Hematopoietic multipotent progenitor cell treated with erythropoietin and hydrocortisone succinate and interleukin-3 and kit ligand, for 6 days (in vitro differentiated cells): ENCODE data around the gene MKLN1.
"Not testable (repeated sequence)": the region's sequence is repeated elsewhere in the genome, so short reads cannot be mapped to it uniquely, and the experiment has no call there.

Source experiments
- DNase-seq: peaks from one replicate; pipeline ENCODE4 v3.0.0-alpha.2; 2015

MKLN1 gene

DNA sequence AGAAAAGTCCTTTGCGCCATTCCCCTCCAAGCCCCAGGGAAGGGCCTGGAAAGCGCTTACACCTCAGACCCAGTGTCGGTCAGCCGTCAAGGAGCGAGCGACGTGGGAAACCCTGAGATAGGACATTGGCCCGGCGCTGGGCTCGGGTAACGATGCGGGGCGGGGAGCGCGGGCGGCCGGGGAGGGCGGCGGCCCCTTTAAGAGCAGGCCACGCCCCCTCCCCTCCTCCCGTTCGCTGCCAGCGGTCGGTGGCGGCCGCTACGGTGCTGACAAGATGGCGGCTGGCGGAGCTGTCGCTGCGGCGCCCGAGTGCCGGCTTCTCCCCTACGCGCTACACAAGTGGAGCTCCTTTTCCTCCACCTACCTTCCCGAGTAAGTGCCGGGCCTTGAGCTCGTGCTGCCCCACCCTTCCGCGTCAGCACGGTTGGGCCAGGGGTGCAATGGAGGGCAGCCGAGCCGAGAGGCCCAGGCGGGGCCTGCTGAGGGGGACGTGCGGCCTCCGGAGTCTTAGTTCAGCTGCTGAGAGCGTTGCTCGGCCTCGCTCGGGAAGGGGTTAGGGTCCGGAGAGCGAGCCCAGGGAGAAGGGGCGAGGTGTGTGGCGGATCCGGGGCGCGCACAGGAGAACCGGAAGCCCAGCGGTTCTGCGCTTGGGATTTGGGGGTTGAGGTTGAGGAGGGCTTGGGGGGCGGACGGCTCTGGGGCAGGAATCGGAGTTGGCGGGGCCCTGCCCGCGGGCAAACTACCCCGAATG lies at the start of gene MKLN1:
Gene MKLN1 (plus strand): TSS at position 251 of the 751 bp plus-strand sequence. CDS start 24 bp downstream, at position 275.
- peak; percentile 97 for DNase-seq

DNA sequence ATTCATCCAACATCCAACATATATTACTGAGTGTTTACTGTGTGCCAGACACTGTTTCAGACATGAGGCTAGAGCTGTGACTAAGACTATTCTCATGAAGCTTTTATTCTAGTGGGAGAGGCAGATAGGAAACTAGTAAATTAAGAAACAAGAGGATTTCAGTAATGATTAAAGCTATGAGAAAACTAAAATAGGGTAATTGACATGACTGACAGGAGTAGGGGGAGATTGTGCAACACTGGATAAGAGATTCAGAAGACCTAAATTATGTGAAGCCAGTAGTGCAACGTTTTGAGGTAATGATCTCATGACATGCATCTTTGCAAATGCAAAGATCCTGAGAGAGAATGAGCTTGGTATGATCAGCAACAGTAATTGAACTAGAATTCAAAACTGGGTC lies 48.6 kb upstream of the MKLN1 start:
- DNase-seq: no peak

DNA sequence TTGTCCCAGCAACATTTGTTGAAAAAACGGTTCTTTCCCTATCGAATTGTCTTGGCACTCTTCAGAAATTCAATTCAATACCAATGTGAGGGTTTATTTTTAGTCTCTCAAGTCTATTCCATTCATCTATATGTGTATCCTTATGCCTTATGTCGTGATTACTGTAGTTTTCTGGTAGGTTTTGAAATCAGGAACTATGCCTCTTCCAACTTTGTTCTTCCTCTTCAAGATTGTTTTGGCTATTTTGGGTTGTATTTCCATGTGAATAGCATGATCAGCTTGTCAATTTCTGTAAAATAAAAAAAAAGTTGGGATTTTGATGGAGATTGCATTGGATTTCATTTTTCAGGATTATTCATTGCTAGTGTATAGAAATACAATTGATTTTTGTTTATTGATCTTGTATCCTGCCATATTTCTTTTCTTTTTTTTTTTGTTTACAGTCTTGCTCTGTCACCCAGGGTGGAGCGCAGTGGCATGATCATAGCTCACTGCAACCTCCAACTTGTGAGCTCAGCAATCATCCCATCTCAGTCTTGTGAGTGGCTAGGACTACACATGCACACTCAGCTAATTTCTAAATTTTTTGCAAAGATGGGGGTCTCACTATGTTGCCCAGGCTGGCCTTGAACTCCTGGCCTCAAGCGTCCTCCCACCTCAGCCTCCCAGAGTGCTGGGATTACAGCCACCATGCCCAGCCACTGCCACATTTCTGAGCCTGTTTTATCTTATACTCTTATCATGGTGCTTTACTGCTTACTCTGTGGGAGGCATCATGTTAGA lies 46.2 kb upstream of the MKLN1 start:
- DNase-seq: no peak

DNA sequence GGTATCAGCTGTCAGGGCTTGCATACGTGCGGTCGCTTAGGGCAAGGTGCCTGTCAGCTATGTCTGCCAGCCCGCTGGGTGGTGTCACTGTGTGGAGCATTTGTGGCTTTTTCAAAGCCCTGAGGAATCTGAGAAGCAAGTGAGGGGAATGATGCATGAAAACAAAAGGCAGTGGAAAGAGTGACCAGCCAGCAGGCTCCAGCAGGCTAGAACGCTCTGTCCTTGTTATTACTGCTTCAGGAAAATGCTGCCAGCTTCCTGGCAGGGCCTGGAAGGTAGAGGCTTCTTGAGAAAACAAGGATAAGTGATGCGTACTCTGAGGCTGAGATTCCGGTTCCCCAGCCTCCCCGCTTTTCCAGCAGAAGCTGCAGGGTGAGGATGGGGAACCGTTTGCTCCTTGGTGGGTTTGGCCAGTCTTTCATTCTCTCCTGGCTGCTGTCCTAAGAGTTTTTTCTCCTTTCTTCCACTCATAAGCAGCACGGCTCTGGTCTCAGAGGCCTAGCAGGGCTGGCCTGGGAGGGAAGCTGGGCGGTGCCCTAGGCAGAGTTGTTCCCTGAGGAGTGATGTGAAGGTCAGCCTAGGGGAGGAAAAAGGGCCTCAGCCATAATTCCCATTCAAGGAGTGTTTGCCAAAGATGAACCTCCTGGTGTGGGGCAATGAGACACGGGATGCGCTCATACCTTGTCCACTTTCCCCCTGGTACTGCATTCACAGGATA lies 42.8 kb upstream of the MKLN1 start:
- DNase-seq: no peak

DNA sequence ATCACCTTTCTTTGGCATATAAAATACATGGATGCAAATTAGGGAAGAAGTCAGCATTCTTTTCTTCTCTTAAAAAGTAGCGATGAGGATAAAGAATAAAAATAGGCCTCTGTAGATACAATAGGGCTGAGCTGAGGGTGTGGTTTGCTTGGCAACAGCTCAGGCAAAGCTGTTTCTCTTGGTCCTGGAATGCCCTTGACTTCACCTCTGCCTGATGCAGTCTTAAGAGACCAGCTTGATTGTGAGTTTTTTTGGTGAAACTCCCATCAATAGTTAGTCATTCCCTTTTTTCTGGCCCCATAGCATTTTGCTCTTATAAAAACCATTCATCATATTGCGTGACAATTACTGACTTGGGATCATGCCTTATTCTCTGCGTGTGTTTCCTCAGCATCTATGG lies 42.1 kb upstream of the MKLN1 start:
- no peak for DNase-seq

DNA sequence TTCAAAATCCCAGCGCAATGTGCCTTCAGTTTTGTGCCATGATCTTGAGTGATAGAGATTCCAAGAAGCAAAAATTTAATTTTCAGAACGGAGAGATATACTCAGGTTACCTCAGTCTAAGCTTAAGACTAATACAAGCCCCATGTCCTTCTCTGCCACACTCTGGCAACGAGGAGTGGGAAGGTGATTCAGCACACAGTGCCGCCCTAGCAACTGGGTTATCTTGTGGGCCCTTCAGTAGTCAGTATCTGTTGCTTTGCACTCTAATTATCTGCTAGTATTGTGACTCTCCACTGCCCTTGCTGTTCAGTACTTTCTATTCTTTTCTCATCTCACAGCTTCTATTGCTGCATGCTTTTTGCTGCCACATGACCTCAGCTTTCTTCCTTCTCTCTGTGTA lies 39.2 kb upstream of the MKLN1 start:
- DNase-seq: peak; percentile 54

DNA sequence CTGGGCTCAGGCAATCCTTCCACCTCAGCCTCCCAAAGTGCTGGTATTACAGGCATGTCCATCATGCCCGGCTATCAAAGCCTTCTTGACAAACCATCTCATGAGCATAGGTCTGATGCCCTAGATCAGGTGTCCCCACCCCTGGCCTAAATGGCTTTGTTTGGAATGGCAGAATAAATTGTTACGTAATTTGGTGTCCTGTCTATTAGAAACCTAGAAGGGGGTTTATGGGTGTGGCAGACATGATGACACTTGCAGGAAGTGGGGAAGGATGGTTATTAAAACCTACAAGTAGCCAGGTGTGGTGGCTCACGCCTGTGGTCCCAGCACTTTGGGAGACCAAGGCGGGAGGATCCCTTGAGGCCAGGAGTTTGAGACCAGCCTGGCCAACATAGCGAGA lies 38.6 kb upstream of the MKLN1 start:
- DNase-seq: no peak

DNA sequence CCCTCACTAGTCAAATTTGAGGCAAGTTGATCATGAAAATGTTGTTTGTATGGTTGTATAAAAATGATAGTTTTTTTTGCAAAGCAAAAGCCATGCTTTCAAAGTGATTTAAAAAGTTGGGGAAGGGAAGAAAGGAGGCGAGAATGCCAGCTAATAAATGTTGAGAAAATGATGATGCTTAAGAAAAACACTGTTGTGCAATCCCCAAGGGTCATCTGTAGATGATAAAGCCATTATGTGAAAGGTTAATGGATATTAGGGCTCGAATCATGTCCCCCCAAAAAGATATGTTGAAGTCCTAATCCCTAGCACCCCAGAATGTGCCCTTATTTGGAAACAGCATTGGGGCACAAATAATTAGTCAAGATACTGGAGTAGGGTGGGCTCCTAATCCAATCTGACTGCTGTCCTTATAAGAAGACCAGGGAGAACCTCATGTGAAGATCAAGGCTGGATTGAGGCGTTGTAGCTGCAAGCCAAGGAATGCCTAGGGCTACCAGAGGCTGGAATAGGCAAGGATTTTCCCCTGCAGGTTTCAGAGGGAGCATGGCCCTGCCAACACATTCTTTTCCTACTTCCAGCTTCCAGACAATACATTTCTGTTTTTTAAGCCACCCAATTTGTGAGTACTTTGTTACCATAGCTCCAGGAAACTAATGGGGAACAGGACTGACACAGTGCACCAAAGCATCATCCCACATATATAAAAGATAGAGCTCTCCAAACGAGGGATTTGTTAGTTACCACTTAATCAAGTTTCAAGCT lies 35.4 kb upstream of the MKLN1 start:
- DNase-seq: no peak

DNA sequence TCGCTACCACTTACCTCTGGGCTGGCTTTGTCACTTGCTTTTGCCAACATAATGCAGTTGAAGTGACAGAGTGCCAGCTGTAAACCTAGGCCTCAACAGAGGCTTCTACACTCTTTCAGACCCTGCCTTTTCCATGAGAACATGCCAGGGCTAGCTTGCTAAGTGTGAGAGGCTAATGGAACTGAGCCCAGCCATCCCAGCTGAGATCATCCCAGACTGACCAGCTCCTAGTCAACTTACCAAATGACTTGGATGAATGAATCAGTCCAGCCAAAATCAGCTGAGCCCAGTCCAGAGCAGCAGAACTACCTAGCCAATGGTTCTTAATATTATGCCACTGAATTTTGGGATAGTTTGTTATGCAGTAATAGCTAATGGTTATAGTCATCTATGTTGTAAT lies 34.7 kb upstream of the MKLN1 start:
- no peak for DNase-seq

DNA sequence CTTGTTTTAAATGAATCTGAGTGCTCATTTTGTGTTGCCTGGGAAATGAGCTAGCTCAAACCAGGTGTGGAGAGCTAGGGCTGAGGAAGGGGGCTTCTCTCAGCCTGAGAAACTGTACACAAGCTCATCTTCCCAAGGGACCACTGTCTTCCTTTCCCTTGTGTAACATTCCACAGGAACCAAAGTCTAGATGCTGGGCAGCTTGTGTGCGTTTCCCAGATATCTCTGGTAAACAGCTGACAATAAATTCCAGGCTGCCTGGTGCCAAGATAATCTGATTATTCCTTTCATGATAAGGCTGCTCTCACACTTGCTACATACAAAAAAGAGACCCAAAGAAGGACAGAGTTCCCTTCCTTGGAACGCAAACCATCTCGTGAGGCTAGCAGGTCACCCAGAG lies 33.1 kb upstream of the MKLN1 start:
- DNase-seq: no peak

DNA sequence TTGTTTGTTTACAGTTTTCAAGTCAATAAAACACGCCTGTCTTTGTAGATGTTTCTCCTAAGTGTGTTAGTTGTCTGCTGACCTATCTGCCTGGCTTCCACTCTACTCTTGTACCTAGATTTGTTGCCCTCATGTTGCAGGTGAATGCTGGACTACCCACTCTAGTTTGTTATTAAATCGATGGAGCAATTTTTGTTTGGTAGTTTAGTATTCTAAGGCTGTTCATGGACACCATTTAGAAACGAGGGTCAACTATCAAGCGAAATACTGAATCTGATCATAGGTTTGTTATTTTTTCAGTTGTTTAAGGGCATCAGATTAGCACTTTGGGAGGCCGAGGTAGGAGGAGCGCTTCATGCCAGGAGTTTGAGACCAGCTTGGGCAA lies 29.1 kb upstream of the MKLN1 start:
- DNase-seq: no peak

DNA sequence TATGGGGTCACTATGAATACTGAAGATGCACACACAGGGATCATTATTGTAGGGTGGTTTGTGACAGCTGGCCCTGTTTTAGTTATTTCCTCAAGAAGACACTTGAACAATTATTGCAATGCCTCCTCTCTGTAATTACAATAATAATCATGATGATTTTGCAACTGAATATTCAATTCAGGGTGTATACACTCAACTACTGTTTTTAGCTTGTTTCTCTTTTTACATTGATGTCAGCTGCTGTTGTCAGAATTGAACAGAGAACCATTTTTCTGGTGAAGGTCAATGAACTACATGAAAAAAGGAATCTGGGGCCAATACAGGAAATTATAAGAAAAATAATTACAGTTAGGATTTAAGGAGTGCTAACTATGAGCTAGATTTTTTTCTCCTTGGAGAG lies 28.6 kb upstream of the MKLN1 start:
- no peak for DNase-seq

DNA sequence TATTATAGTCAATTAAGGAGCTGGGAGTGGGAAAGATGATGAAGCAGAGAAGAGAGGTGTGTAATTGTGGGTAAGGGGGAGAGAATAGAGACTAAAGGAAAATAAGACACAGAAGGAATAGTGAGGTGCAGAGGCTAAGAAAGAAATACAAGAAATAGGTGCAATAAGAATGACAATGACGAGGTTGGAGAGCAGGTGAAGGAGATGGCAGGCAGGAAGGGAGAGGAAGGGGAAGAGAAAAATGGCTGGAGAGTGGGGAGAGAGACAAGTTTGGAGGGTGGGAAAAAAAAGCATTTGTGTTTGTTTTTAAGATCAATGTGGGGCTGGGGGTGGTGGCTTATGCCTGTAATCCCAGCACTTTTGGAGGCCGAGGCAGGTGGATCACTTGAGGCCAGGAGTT lies 27.6 kb upstream of the MKLN1 start:
- DNase-seq: no peak

DNA sequence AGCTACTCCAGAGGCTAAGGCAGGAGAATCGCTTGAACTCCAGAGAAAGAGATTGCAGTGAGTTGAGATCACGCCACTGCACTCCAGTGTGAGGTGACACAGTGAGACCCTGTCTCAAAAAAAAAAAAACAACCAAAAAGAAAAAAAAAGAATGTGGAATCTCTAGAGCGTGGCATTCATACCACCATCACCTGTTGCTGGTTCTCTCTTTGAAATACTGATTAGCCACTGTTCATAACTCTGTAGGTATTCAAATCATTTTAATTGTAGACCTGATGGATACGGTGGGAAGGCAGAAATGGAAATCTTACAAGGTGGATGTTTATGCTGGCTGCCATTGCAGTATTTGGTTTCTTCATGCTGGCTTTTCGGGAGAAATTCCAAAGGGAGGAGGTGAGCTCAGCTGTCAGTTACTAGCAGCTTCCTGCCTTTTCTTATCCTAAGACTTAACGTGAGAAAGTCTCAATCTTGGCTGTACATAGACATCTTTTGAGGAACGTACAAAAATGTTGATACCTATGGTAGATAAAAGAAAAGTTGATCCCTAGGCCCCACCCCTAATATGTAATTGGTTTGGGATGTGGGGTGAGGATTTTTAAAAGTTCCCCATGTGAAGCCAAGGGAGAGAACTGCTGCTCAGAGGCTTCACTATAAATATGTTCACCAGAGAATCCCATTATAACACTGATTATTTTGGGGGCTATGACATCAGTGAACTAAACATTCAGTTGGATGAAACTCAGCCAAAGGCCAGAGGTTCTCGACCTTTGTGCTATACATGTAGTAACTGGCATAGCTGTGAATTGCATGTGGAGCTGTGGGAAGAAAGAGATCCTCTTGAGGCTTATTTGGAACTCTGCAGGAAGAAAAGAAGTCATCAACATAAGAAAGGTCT lies 26.9 kb upstream of the MKLN1 start:
- no peak for DNase-seq

DNA sequence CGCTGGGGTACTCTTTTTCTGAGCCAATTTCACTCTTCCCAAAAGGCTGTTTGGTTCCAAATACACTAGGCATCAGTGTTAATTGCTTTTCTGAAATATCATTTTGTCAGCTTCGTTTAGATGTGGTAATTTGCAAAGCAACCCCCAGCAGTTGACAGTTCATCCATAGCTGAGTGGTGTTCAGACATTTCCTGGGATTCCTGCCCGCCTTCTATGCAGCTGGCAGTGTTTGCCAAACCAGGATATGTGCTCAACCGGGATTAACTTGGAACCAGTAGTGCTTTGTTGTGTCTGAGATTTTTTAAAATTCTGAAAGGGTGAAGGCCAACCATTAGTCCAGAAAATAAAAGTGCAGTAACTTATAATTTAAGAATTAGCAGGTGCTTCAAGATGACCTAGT lies 25.2 kb upstream of the MKLN1 start:
- DNase-seq: no peak

DNA sequence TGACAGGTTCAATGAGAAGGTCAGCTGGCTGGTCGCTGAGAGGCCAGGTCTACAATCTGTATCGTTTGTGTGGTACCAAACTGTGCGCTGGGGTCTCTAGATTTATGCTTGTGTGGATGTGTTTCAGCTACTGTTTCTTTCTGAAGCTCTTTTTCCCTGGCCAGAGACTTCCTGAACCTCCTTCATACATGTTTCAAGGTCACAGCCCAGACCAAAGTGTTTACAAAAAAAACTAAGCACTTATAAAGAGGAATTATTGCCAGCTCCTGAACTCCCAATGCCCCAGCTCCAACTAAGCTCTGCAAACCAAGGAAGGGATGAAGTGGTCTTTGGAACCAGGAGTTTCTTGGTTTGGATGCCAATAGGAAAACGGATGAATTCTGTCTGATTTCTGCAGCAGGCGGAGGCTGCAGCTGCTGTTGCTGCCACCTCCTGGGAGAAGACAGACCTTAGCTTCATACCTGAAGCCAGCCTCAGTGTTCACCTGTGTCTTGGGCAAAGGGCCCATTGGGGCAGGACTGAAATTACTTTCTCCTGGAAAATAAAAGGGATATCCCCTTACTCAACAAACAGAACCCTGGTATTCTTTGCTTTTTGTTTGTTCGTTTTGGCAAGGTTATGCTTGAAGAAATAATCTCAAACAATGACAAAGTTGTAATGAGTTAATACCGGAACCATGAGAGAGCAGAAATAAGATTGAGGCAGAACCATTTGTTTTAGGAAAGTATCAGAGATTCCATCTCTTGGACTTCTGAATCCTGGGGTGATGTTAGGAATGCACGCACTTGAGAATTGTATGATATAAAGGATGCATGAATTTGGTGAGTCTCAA lies 24.6 kb upstream of the MKLN1 start:
- DNase-seq: no peak

DNA sequence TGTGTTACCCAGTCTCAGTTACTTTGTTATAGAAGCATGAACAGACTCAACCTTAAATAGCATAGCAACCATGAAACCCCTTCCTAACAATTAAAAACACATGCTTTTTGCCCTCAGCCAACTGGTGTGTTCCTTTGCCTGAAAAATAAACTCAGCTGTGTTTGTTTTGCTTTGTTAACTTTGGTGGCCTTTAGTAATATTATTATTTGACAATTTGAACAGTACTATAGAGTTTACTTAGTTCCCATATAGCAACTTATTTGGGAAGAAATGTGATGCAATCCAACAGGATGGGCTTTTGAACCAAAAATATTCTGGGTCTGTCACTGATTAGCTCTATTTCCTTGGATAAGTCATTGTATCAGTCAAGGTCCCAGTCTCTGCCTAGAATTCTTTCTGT lies 22.5 kb upstream of the MKLN1 start:
- DNase-seq: no peak

DNA sequence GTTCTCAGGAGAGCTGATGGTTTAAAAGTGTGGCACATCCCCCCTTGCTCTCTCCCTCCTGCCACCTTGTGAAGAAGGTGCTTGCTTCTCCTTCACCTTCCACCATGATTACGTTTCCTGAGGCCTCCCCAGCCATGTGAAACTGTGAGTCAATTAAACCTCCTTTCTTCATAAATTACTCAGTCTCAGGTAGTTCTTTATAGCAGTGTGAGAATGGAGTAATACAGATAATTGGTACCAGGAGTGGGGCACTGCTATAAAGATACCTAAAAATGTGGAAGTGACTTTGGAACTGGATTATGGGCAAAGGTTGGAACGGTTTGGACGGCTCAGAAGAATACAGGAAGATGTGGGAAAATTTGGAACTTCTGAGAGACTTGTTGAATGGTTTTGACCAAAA lies 21.6 kb upstream of the MKLN1 start:
- DNase-seq: not testable (repeated sequence)

DNA sequence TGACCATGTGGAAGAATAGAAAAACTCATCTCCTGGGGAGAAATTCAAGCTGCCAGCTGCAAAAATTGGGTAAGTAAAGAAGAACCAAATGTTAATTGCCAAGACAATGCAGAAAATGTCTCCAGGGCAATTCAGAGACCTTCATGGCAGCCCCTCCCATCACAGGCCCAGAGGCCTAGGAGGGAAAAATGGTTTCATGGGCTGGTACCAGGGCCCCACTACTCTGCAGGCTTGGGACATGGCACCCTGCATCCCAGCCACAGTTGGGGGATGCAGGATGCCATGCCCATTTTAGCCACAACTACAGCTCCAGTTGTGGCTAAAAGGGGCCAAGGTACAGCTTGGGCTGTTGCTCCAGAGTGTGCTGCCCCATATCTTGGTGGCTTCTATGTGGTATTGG lies 20.9 kb upstream of the MKLN1 start:
- DNase-seq: no peak

DNA sequence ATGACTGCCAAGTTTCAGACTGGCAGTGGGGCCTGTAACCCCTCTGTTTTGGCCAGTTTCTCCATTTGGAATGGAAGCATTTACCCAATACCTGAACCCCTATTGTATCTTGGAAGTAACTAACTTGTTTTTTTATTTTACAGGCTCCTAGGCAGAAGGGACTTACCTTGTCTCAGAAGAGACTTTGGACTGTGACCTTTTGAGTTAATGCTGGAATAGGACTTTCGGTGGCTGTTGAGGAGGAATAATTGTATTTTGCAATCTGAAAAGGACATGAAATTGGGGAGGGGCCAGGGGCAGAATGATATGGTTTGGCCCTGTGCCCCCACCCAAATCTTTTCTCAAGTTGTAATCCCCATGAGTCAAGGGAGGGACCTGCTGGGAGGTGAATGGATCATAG lies 20.0 kb upstream of the MKLN1 start:
- DNase-seq: no peak

DNA sequence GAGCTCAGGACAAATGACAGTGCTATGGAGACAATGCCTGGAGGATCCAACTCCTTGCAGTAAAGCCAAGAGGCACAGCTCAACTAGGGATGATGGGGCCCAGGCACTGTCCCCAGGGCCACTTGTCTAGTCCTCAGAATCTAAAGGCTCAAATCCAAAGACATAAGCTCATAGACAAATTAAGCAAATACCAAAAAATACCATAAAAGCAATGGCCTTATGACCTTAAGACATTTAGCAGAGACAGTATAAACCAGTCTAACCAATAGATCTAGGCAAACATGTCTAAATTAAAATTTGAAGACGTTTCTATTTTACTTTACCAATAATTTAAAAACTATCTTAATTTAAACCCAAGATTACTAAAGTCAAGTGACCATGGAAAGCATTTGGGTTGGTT lies 14.8 kb upstream of the MKLN1 start:
- no peak for DNase-seq
